ENCODE data around the gene METAP2.

Gene METAP2

DNA sequence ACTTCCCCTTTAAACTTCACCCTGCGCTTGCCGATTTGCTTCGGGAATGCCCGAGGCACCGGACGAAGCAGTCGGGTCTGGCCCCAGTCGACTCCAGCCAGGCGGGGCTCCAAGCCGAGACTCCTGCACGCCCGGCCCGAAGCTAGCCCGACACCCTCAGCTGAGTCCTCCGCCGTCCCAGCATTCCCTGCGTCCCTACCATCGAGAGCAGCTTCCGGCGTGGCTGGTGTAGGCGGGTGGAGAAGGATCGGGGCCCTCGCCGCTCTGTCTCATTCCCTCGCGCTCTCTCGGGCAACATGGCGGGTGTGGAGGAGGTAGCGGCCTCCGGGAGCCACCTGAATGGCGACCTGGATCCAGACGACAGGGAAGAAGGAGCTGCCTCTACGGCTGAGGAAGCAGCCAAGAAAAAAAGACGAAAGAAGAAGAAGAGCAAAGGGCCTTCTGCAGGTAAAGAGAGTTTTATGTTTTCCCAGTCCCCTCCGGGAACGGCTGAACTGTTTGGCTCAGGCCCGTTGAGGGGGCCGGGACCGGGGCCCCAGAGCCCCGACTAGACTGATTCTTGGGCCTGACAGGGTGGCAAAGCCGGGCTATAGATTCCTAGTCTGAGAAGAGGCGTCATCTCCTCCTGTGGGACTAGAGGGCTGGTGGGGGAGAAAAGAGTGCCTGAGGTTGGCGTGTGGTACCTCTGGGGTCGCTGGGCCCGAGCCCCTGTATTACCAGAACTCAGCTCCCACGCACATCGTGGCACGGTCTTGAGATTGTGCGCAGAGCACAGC, at the start of gene METAP2:
TSS of gene METAP2 (plus strand) at position 269 of the 776 bp plus-strand sequence. CDS start at position 297, 28 bp downstream.
- peak within 1 kb of the TSS; percentile 74 for H3K27ac ChIP-seq
- TF ChIP-seq, protein P1, sequence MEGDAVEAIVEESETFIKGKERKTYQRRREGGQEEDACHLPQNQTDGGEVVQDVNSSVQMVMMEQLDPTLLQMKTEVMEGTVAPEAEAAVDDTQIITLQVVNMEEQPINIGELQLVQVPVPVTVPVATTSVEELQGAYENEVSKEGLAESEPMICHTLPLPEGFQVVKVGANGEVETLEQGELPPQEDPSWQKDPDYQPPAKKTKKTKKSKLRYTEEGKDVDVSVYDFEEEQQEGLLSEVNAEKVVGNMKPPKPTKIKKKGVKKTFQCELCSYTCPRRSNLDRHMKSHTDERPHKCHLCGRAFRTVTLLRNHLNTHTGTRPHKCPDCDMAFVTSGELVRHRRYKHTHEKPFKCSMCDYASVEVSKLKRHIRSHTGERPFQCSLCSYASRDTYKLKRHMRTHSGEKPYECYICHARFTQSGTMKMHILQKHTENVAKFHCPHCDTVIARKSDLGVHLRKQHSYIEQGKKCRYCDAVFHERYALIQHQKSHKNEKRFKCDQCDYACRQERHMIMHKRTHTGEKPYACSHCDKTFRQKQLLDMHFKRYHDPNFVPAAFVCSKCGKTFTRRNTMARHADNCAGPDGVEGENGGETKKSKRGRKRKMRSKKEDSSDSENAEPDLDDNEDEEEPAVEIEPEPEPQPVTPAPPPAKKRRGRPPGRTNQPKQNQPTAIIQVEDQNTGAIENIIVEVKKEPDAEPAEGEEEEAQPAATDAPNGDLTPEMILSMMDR (IDR thresholded peaks at IDR 0.05), result no peak
- H3K4me3 ChIP-seq (ENCODE audit: low read depth in 1 of 2, low read length in 1 of 2), result peak within 1 kb of the TSS; percentile 70 to 78

DNA sequence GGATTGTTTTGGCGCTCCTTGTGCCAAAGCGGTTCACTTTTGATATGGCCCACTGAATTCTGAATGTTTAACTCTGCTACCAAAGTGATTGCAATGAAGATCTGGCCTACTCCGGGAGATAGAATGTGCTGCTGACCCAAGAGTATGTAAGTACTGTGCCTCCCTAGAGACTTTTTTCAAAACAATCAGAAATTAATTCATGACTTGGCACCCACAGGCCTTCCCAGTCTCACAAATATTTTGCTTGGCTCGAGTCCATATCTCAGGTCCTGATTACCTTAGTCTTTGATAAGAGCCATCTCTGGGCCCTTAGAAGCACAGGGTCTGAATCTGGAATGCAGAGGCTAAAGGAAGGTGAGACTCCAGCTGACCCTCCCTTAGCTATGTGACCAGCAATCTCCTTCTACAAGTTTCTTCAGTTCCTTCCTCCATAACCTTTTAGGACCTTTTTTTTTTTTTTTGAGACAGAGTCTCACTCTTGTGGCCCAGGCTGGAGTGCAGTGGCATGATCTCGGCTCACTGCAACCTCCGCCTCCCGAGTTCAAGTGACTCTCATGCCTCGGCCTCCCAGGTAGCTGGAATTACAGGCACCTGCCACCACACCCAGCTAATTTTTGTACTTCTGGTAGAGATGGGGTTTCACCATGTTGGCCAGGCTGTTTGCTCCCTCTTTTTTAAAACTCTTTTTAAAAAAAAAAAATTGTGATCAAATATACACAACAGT, 49.5 kb upstream of the METAP2 start:
- no peaks in the 10 kb centered on the region for H3K9me3 ChIP-seq
- no peak overlapping the region for H3K27ac ChIP-seq
- peaks cover 2 to 4% of the 10 kb centered on the region in 2 experiments for H3K4me1 ChIP-seq (ENCODE audit: control insufficient read depth in 1 of 2, insufficient read depth in 1 of 2, low read depth in 1 of 2, low read length in 1 of 2)
- no peaks in the 10 kb centered on the region for H3K27me3 ChIP-seq
- no peak overlapping the region for H3K4me3 ChIP-seq (ENCODE audit: low read depth in 1 of 2, low read length in 1 of 2)
- TF ChIP-seq, protein P1 (IDR thresholded peaks at IDR 0.05), result no peak
- H3K36me3 ChIP-seq, result no peaks in the 10 kb centered on the region

More for the DNA sequence above, at the start of gene METAP2:
- Histone ChIP-seq H3K27me3 (peaks cover 15% of the 10 kb centered on the region), H3K4me1 (ENCODE audit: control insufficient read depth in 1 of 2, insufficient read depth in 1 of 2, low read depth in 1 of 2, low read length in 1 of 2) (peaks cover 22% of the 10 kb centered on the region in 2 experiments), H3K36me3 (no peaks in the 10 kb centered on the region), H3K9me3 (no peaks in the 10 kb centered on the region)

DNA sequence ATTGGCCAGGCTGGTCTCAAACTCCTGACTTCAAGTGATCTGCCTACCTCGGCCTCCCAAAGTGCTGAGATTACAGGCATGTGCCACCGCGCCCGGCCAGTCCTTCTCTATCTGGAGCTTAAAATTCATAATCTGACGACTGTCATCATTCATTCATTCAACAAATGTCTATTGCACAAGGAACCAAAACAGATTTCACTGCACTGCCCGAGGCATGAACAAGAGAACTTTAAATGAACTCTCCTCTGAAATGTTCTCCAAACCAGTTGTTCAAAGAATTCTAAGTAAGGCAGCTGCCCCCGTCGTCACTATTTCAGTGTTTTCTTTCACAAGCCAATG, 44.8 kb upstream of the METAP2 start:
- Histone ChIP-seq H3K36me3 (no peaks in the 10 kb centered on the region), H3K4me3 (ENCODE audit: low read depth in 1 of 2, low read length in 1 of 2) (no peak overlapping the region), H3K27ac (no peak overlapping the region), H3K4me1 (ENCODE audit: control insufficient read depth in 1 of 2, insufficient read depth in 1 of 2, low read depth in 1 of 2, low read length in 1 of 2) (peaks cover 2 to 4% of the 10 kb centered on the region in 2 experiments), H3K27me3 (no peaks in the 10 kb centered on the region), H3K9me3 (no peaks in the 10 kb centered on the region)
- TF ChIP-seq, protein P1 (IDR thresholded peaks at IDR 0.05), result no peak

DNA sequence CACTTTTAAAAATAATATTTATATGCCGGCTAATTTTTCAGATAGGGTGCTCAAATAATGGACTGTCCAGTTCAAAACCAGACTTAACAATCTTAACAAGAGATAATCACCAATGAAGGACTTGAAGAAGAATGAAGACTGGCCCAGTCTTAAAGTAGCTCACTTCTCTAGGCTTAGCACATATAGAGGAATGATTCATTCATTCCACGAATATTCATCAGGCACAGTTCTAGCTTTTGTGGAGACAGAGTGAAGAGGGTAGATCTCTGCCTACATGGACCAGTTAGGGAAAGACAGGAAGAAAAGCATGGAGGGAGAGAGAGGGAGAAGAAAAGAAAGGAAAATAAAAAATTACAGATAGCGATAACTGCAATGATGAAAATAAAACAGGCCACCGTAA, 42.8 kb upstream of the METAP2 start:
- H3K27ac ChIP-seq, result no peak overlapping the region
- H3K9me3 ChIP-seq, result no peaks in the 10 kb centered on the region
- H3K36me3 ChIP-seq, result no peaks in the 10 kb centered on the region
- peaks cover 2 to 4% of the 10 kb centered on the region in 2 experiments for H3K4me1 ChIP-seq (ENCODE audit: control insufficient read depth in 1 of 2, insufficient read depth in 1 of 2, low read depth in 1 of 2, low read length in 1 of 2)
- TF ChIP-seq, protein P1 (IDR thresholded peaks at IDR 0.05), result no peak
- no peak overlapping the region for H3K4me3 ChIP-seq (ENCODE audit: low read depth in 1 of 2, low read length in 1 of 2)
- H3K27me3 ChIP-seq, result no peaks in the 10 kb centered on the region

DNA sequence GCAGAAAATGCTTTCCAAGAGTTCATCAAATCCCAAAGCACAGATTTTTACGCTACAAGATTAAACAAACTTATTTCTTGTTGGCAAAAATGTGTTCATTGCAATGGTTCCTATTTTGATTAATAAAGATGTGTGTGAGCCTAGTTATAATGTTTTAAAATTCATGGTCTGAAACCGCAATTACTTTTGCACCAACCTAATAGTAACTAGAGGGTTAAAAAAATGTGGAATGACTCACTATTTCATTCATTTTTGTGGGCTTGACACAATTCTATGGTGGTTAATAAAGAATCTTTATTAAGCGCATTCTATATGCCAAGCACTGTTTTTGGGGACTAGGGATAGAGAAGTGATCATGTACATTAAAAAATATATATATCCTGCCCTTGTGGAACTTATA, 38.6 kb upstream of the METAP2 start:
- Histone ChIP-seq H3K4me3 (ENCODE audit: low read depth in 1 of 2, low read length in 1 of 2) (no peak overlapping the region), H3K27ac (no peak overlapping the region), H3K27me3 (peaks cover 8% of the 10 kb centered on the region), H3K4me1 (ENCODE audit: control insufficient read depth in 1 of 2, insufficient read depth in 1 of 2, low read depth in 1 of 2, low read length in 1 of 2) (no peaks in the 10 kb centered on the region), H3K9me3 (no peaks in the 10 kb centered on the region), H3K36me3 (no peaks in the 10 kb centered on the region)
- TF ChIP-seq, protein P1 (IDR thresholded peaks at IDR 0.05), result no peak
